Measurements from ENCODE around the gene C17orf114.

C17orf114 gene

DNA sequence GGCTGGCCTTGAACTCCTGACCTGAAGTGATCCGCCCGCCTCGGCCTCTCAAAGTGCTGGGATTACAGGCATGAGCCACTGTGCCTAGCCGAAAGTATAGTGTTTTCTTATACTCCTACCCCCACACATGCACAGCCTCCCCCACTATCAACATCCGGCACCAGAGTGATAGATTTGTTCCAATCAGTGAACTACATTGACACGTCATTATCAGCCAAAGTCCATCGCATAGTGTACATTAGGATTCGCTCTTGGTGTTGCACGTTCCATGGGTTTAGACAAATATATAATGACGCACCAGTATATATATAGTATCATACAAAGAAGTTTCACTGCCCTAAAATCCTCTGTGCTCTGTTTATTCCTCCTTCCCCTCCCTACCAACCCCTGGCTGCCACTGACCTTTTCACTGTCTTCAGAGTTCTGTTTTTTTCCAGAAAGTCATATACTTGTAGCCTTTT is 42.3 kb downstream of the C17orf114 start:
- DNase-seq = no peak
- in situ Hi-C loops (cut with HindIII; ENCODE audit: low pct_ligation_motif_present, low pct_unique_long_range_greater_than_20kb, low sequenced_read_pairs) = no loop called here

DNA sequence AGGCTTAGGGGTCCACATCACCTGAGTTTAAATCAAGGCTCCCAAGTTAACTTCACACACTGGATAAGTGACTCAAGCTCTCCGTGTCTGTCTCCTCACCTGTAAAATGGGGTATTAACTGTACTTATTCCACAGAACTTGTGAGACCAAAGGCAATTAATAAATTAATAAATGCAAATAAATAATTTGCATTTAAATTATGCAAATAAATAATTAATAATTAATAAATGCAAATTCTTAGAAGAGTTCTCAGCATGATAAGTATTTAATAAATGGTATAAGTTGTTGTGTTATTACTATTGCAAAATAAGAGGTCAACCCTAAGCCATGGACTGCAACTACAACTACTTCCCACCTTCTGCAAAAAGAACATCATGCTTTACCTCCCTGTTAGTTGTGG is 48.7 kb downstream of the C17orf114 start:
- no peak for DNase-seq
- in situ Hi-C loops (cut with HindIII; ENCODE audit: low pct_ligation_motif_present, low pct_unique_long_range_greater_than_20kb, low sequenced_read_pairs) = no loop called here

DNA sequence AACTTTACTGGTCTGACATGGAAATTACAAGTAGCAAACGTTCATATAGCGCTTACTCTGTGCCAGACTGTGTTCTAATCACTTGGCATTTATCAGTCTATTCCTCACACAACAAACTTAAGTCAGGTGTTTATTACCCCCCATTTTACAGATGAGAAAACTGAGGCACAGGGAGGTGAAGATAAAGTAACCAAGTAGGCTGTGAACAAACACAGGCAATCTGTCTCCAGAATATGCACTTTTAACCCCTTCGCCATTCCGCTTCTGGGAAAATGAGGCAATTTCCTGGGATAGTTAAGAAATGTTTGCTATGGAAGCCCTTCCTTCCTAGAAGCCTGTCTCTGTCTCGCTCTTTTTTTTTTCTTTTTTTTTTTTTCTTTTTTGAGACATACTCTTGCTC is 50.2 kb downstream of the C17orf114 start:
- in situ Hi-C loops (cut with HindIII; ENCODE audit: low pct_ligation_motif_present, low pct_unique_long_range_greater_than_20kb, low sequenced_read_pairs) = no loop called here
- no peak for DNase-seq
